B cell (primary cell): ENCODE data around the gene EPDR1. TPM values are rescaled to one million over a fixed set of nuclear protein-coding genes. Genes with fewer than 3 reads are reported as not detected.

Experiments
- ATAC-seq: fragments of 200-7000 bp; cut with Tn5 transposase; one replicate; pipeline ENCODE4 v1.10.0; 2021; ENCODE audit warnings: low read depth, mild to moderate bottlenecking, moderate number of reproducible peaks, moderate library complexity
- CTCF ChIA-PET: fragments of 350-600 bp; sonication (Branson Sonifier 250); formaldehyde crosslinking; loops from one replicate; lab custom pipeline; 2021; ENCODE audit warnings: antibody characterized with exemption, inconsistent platforms; lab: Charles Lee
- POLR2A ChIA-PET: fragments of 350-600 bp; sonication (Branson Sonifier 250); formaldehyde crosslinking; loops from one replicate; lab custom pipeline; 2021; ENCODE audit warnings: antibody characterized with exemption; lab: Charles Lee
- DNase-seq: peaks from one replicate; pipeline ENCODE4 v3.0.0; 2013
- H2AFZ ChIP-seq: 2 replicates; pipeline ENCODE4 v1.6.1; 2012; ENCODE audit warnings: mild to moderate bottlenecking, low read depth, low read length; ENCODE audit not compliant: insufficient read depth, poor library complexity, severe bottlenecking
- H3K27ac ChIP-seq, 2 donors: 1 replicate in 1 of 2; 2 replicates in 1 of 2; pipeline ENCODE4 v1.5.1; 2012 to 2013; ENCODE audit warnings: low read length in 2 of 2, mild to moderate bottlenecking in 2 of 2, moderate library complexity in 1 of 2
- H3K27me3 ChIP-seq, 4 experiments: fragments of 200-600 bp in 1 of 4; sonication (generic) in 1 of 4; replicated peaks in 1 of 4; 1 replicate in 2 of 4; 2 replicates in 2 of 4; pipeline versions ENCODE4 v1.6.1 to v1.7.0; 2013 to 2016; ENCODE audit warnings: low read length in 3 of 4, mild to moderate bottlenecking in 2 of 4, mixed read lengths in 1 of 4, moderate library complexity in 1 of 4; ENCODE audit not compliant: insufficient read depth in 4 of 4, control insufficient read depth in 3 of 4; ENCODE audit errors: control extremely low read depth in 1 of 4
- H3K36me3 ChIP-seq, 2 experiments: replicated peaks in 1 of 2; 1 replicate in 1 of 2; 2 replicates in 1 of 2; pipeline versions ENCODE4 v1.6.1 to v1.7.1; 2013; ENCODE audit warnings: low read length in 1 of 2; ENCODE audit not compliant: insufficient read depth in 2 of 2, control insufficient read depth in 1 of 2; ENCODE audit errors: control extremely low read depth in 1 of 2, extremely low read depth in 1 of 2
- H3K4me1 ChIP-seq, 2 donors: fragments of 200-600 bp in 1 of 2; sonication (generic) in 1 of 2; 1 replicate in 1 of 2; 2 replicates in 1 of 2; pipeline versions ENCODE4 v1.5.1 to v1.6.1; 2013 to 2017; ENCODE audit warnings: low read length in 2 of 2; ENCODE audit not compliant: control insufficient read depth in 2 of 2, insufficient read depth in 2 of 2
- H3K4me2 ChIP-seq: replicated peaks from 2 replicates; pipeline ENCODE3; 2012; ENCODE audit warnings: mild to moderate bottlenecking, low read depth, low read length; ENCODE audit not compliant: poor library complexity, severe bottlenecking
- H3K4me3 ChIP-seq, 5 experiments: fragments of 200-600 bp in 1 of 5; sonication (generic) in 1 of 5; 1 replicate in 3 of 5; 2 replicates in 2 of 5; pipeline versions ENCODE4 v1.5.1 to v1.7.0; 2011 to 2016; ENCODE audit warnings: low read length in 4 of 5, mild to moderate bottlenecking in 4 of 5, low read depth in 2 of 5, control low read depth in 1 of 5, moderate library complexity in 1 of 5; ENCODE audit not compliant: insufficient read depth in 1 of 5; ENCODE audit errors: control extremely low read depth in 1 of 5, extremely low read depth in 1 of 5
- H3K79me2 ChIP-seq: fragments of 200-600 bp; sonication (generic); one replicate; pipeline ENCODE4 v1.6.0; 2016; ENCODE audit warnings: low read length; ENCODE audit not compliant: control insufficient read depth, insufficient read depth
- H3K9ac ChIP-seq: fragments of 200-600 bp; sonication (generic); 2 replicates; pipeline ENCODE4 v1.6.1; 2017; ENCODE audit warnings: mild to moderate bottlenecking, low read length, moderate library complexity
- H3K9me3 ChIP-seq, 3 donors: one replicate each; pipeline versions ENCODE4 v1.6.1 to v1.7.1; 2013; ENCODE audit warnings: low read length in 2 of 3; ENCODE audit not compliant: control insufficient read depth in 2 of 3, insufficient read depth in 1 of 3; ENCODE audit errors: control extremely low read depth in 1 of 3
- H4K20me1 ChIP-seq: 2 replicates; pipeline ENCODE4 v1.6.0; 2012; ENCODE audit warnings: mild to moderate bottlenecking, low read length; ENCODE audit not compliant: insufficient read depth, control insufficient read depth, poor library complexity, severe bottlenecking
- H3K27ac Mint-ChIP-seq: one replicate; pipeline ENCODE4 v1.8.0; 2021; ENCODE audit warnings: mixed read lengths
- H3K27me3 Mint-ChIP-seq: one replicate; pipeline ENCODE4 v1.8.0; 2021; ENCODE audit warnings: mixed read lengths
- H3K4me1 Mint-ChIP-seq: one replicate; pipeline ENCODE4 v1.8.0; 2021; ENCODE audit warnings: mixed read lengths
- H3K4me3 Mint-ChIP-seq: one replicate; pipeline ENCODE4 v1.8.0; 2021; ENCODE audit warnings: mixed read lengths
- H3K9me3 Mint-ChIP-seq: one replicate; pipeline ENCODE4 v1.8.0; 2022; ENCODE audit warnings: mixed read lengths; ENCODE audit not compliant: insufficient read depth
- CTCF ChIP-seq: fragments of 200-600 bp; IDR thresholded peaks from one replicate; pipeline ENCODE4 v1.8.0; 2022; ENCODE audit warnings: antibody characterized with exemption, mild to moderate bottlenecking
- EZH2 ChIP-seq: IDR thresholded peaks from 2 replicates; pipeline ENCODE4 v1.6.1; 2012; ENCODE audit warnings: borderline replicate concordance, low read depth, mild to moderate bottlenecking, moderate library complexity, low read length; ENCODE audit not compliant: insufficient read depth, poor library complexity, severe bottlenecking
- WGBS: methylation state at CpG from one replicate; pipeline ENCODE4 v1.1.5; 2013; ENCODE audit warnings: missing lambda C conversion rate; ENCODE audit not compliant: insufficient coverage; 5-methylcytosine and 5-hydroxymethylcytosine counted together
- intact Hi-C: fragments of 100-400 bp; cut with micrococcal nuclease; formaldehyde crosslinking; loops from one replicate; pipeline ENCODE4 v1.10.0; 2022
- polyA plus RNA-seq: library from polyadenylated mRNA; depleted of rRNA; stranded (reverse); fragments of >200 nt; gene quantifications from 2 replicates; pipeline ENCODE4 v1.2.3, GENCODE V29; 2012
- total RNA-seq, 2 donors: library from RNA; stranded (reverse); fragments of 120-200 nt in 1 of 2; gene quantifications; 1 replicate in 1 of 2; 2 replicates in 1 of 2; pipeline versions ENCODE4 v1.2.3 to v1.2.4, GENCODE V29; 2013 to 2022

Gene EPDR1
- total and polyA plus RNA-seq, 2 donors (not counting 1 experiment from before 2014, with no cell fraction given) = not detected

DNA sequence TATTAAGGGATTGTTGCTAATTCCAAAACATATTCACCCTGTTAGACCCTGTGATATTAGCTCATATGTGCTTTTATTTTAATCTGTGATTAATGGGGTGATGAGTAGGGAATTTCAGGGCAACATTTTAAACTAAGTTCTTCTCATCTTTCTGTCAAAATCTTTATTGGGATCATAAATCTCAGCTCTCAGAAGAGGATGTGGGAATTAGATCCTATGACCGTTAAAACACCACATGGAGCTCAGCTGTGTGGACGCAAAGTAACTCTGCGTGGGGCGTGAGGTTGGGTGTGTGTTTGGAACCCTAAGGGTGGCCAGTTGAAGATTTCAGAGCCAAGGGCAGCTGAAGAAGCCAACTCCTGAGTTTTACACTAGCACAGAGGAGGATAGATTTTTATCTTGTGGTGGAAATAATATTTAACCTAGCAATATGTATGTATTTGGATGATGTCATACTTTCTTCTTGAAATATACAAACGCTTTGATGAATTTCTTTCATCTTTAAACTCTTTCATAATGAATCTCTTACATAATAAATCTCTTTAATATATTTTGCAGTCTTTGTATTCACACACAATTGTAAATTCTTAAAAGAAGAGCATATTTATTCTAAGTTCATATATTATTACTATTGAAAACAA is 64.4 kb downstream of the EPDR1 start:
- Histone ChIP-seq H3K9me3 (no peaks in the 10 kb centered on the region), H3K36me3 (no peaks in the 10 kb centered on the region), H3K4me3 (no peak overlapping the region), H3K4me1 (no peaks in the 10 kb centered on the region), H2AFZ (no peak overlapping the region), H4K20me1 (no peaks in the 10 kb centered on the region), H3K4me2 (no peak overlapping the region), H3K27me3 (no peaks in the 10 kb centered on the region), H3K79me2 (no peaks in the 10 kb centered on the region), H3K9ac (no peak overlapping the region), H3K27ac (no peak overlapping the region)
- Mint-ChIP-seq H3K27me3 (peaks cover 7% of the 10 kb centered on the region), H3K4me3 (no peak overlapping the region), H3K9me3 (no peaks in the 10 kb centered on the region), H3K27ac (no peak overlapping the region), H3K4me1 (no peaks in the 10 kb centered on the region)
- WGBS = 96% methylated on average over 4 of the region's 5 CpGs
- no peak for DNase-seq
- ChIA-PET CTCF (no interaction called here), POLR2A (no interaction called here)
- no peak for ATAC-seq
- TF ChIP-seq EZH2 (no peak), CTCF (no peak)
- intact Hi-C loops = no loop called here

DNA sequence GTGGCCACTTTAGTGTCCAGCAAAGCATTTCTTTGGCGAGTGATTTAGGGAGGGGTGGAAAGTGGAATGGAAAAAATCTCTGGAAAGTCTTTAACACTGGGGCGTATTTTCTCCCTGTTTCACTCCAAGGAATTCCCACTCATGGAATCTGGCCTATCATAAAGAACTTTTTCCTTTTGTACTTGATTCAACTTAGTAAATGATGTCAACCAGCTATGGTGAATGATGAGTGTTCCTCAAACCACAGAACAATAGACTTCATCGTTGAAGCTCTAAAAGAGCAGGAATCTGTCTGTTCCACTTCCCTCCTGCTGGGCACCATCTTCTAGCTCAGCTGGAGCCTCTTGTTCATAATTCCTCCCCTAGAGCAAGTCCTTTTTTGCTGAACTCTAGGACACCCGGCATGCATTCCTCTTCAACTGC is 66.5 kb downstream of the EPDR1 start:
- no peak for ATAC-seq
- intact Hi-C loops = no loop called here
- Mint-ChIP-seq H3K27me3 (peaks cover 7% of the 10 kb centered on the region), H3K4me3 (no peak overlapping the region), H3K4me1 (no peaks in the 10 kb centered on the region), H3K9me3 (no peaks in the 10 kb centered on the region), H3K27ac (no peak overlapping the region)
- POLR2A ChIA-PET = no interaction called here
- no peaks in the 10 kb centered on the region for H3K36me3 ChIP-seq
- no peak overlapping the region for H3K4me2 ChIP-seq
- 60% methylated on average over 3 of the region's 4 CpGs for WGBS
- no peak overlapping the region for H2AFZ ChIP-seq
- no peak overlapping the region for H3K9ac ChIP-seq
- H3K9me3 ChIP-seq = no peaks in the 10 kb centered on the region
- H3K4me1 ChIP-seq = no peaks in the 10 kb centered on the region
- no peak for DNase-seq
- H3K27me3 ChIP-seq = no peaks in the 10 kb centered on the region
- no peaks in the 10 kb centered on the region for H4K20me1 ChIP-seq
- no peak for TF ChIP-seq CTCF
- no peak overlapping the region for H3K4me3 ChIP-seq
- no peak overlapping the region for H3K27ac ChIP-seq
- H3K79me2 ChIP-seq = no peaks in the 10 kb centered on the region
- CTCF ChIA-PET = no interaction called here
